Measurements from ENCODE around the gene OR2AT4.

OR2AT4 gene

GRCh38 chr11:75096456-75097172, at the start of gene OR2AT4:
Gene OR2AT4, minus strand, starts transcription at chr11:75096876.
- TF ChIP-seq GATA3 (IDR thresholded peaks at IDR 0.05; ENCODE audit: low read depth, low read length): no peak
- TF ChIP-seq GATA2 (IDR thresholded peaks at IDR 0.05; ENCODE audit: low read depth, low read length): no peak

DNA sequence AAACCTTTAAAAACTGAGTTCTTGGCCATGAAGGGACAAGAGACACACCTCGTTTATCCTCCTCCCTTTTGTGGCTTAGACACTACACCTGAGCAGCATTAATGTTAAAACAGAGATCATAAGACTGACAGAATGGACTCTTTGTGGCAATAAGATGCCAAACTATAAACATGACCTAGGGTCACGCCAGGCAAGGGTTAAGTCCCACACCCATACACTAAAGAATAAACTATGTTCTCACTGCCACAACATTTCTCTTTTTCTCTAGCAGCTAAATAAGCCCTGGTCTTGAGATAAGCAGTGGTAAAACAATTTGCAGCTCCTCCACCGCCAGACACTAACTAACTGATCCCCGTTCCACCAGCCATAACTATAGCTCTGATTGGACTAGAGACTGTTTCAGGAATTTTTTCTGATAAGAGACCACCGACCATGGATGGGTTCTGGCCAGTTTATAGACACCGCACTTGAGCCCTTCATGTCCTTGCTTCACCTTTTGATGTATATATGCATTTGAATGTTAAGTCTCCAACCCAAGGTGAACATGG, 49.4 kb upstream of the OR2AT4 start:
- TF ChIP-seq GATA2 (IDR thresholded peaks at IDR 0.05; ENCODE audit: low read depth, low read length): no peak
- TF ChIP-seq GATA3 (IDR thresholded peaks at IDR 0.05; ENCODE audit: low read depth, low read length): no peak

- TF ChIP-seq GATA3 (IDR thresholded peaks at IDR 0.05; ENCODE audit: low read depth, low read length) (no peak), GATA2 (IDR thresholded peaks at IDR 0.05; ENCODE audit: low read depth, low read length) (no peak)
These were observed 48.7 kb upstream of the OR2AT4 start for GRCh38 chr11:75145196-75145971.

DNA sequence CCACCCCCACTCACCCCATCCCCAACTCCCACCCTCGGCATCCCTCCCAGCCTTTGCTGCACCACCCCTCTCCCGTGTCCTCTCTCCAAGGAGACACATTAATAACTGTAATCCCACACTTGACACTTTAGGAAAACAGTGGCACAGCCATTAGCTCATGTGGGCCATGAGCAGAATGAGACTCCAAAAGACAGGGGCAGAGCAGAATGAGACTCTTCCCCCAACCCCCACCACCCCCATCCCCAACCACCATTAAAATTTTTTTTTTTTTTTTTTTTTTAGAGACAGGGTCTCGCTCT, 48.0 kb upstream of the OR2AT4 start:
- TF ChIP-seq GATA3 (IDR thresholded peaks at IDR 0.05; ENCODE audit: low read depth, low read length) (no peak), GATA2 (IDR thresholded peaks at IDR 0.05; ENCODE audit: low read depth, low read length) (no peak)

- TF ChIP-seq GATA3 (IDR thresholded peaks at IDR 0.05; ENCODE audit: low read depth, low read length): no peak
These were observed 46.7 kb upstream of the OR2AT4 start for GRCh38 chr11:75143420-75143731.

DNA sequence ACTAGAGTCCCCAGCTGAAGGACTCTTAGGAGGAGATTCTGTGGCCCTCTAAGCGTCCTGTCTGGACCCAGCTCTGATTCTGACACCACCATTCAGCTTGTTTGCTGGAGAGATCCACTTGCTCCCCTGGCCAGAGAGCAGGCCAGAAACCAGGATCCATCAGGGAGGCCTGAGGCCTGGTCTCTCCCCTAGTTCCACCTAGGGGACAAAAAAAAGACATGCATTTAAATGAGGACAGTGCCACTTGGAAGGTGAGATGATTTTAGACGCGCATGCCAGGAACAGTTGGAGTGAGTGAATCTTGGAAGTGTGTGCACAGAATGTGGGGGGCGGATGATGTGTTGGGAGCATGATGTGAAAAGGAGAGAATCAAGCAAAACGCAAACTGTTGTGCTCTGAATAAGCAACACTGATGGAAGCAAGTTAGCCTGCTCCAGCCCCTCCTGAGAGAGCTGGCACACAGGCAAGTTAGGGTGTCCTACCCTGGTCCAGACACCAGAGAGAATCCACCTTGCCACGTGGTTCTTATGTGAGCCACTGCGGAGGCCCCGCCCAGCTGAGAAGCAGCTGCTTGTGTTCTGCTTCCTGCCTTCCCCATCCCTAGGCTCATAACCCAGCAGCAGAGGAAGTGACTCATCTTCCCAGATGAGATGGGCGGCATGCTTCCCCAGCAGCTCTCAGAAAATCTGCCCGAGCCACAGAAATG, 46.2 kb upstream of the OR2AT4 start:
- TF ChIP-seq GATA3 (IDR thresholded peaks at IDR 0.05; ENCODE audit: low read depth, low read length) (no peak), GATA2 (IDR thresholded peaks at IDR 0.05; ENCODE audit: low read depth, low read length) (no peak)

GRCh38 chr11:75141166-75141565, 44.5 kb upstream of the OR2AT4 start:
- TF ChIP-seq GATA2 (IDR thresholded peaks at IDR 0.05; ENCODE audit: low read depth, low read length): no peak
- no peak for TF ChIP-seq GATA3 (IDR thresholded peaks at IDR 0.05; ENCODE audit: low read depth, low read length)

DNA sequence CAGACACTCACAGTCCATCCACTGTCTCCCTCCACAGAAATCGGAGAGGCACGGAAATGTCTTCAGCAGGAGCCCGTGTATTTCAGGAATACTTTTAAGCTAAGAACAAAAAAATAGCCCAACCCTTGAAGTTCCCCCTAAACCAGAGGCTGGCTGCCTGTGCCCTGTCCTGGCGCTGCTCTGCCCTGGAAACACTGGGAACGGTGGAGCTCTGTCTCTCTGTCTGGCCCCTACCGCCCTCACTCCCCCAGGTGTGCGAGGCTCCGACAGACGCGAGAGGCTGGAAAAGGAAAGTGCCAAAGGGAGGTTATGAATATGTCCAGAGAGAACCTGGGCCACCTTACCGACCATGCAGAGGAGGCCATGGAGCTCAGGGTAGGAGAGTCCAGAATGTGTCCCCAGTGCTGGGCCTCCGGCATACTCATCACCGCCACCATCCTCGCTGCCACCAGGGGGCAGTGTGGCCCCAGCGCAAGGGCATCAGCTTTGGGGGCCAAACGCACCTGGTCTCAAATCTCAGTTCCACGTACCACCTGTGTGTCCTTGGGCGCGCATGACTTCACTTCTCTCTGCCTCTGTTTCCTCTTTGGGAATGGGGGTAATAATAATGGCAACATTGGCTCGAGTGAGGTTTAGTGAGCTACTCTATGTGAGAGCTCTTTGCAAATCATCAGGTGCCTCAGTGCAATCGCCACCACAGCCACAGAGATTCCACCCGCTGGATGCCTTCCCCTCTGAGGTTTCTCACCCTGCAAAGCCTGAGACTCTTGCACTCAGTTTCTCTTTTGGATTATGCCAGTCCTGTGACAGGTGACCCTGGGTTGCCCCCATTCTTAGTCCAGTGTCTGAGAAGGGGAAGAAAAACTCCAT, 43.8 kb upstream of the OR2AT4 start:
- TF ChIP-seq GATA3 (IDR thresholded peaks at IDR 0.05; ENCODE audit: low read depth, low read length): no peak
- TF ChIP-seq GATA2 (IDR thresholded peaks at IDR 0.05; ENCODE audit: low read depth, low read length): no peak

DNA sequence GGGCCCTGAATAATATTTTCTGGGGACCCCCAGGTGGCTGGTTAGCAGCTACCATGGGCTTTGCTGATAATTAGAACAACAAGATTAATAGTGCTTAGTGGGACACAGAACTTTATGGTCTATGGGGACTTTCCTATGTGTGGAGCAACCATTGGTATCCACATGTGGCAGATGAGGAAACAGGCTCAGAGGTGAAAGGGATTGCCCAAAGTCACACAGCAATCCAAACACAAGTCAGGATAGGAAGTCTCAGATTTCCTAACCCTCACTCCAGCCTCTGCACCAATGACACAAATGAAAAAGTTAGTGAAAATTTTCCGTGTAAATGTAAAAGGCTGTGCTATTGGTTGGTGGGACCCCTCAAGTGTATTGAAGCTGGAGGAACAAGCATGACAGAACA, 39.0 kb upstream of the OR2AT4 start:
- TF ChIP-seq GATA2 (IDR thresholded peaks at IDR 0.05; ENCODE audit: low read depth, low read length) (no peak), GATA3 (IDR thresholded peaks at IDR 0.05; ENCODE audit: low read depth, low read length) (no peak)

- no peak for TF ChIP-seq GATA3 (IDR thresholded peaks at IDR 0.05; ENCODE audit: low read depth, low read length)
- TF ChIP-seq GATA2 (IDR thresholded peaks at IDR 0.05; ENCODE audit: low read depth, low read length): no peak
These were observed 38.5 kb upstream of the OR2AT4 start for GRCh38 chr11:75135021-75135650.

DNA sequence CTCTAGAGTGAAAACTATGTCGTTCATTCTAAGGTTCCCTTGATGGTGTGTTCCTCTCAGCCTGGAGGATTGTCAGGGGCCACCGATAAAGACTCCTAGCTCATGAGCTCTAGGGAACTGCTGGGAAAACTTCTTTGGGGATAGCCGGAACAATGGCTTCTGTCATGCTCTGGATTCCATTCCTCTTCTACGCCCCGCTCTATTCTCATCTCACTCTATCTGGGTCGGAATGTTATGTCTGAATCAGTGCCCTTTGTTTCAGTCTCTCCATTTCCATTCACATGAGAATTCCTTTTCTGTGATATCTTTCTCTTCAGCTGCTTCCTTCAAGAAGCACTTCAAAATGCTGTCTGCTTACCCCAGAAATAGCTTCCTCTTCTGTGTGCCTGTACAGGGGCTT, 37.3 kb upstream of the OR2AT4 start:
- TF ChIP-seq GATA2 (IDR thresholded peaks at IDR 0.05; ENCODE audit: low read depth, low read length) (no peak), GATA3 (IDR thresholded peaks at IDR 0.05; ENCODE audit: low read depth, low read length) (no peak)

DNA sequence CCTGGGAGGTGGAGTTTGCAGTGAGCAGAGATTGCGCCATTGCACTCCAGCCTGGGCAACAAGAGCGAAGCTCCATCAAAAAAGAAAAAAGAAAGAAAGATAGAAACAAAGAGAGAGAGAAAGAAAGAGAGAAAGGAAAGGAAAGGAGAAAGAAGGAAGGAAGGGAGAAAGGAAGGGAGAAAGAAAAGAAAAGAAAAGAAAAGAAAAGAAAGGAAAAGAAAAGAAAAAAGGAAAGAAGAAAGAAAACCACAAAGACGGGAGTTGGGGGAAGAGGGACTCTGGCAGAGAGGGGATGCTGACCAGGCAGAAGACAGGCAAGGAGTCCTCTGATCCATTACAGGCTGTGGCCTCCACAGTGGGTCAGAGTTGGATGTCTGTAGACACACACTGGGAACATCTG, 35.4 kb upstream of the OR2AT4 start:
- TF ChIP-seq GATA3 (IDR thresholded peaks at IDR 0.05; ENCODE audit: low read depth, low read length) (no peak), GATA2 (IDR thresholded peaks at IDR 0.05; ENCODE audit: low read depth, low read length) (no peak)

- TF ChIP-seq GATA2 (IDR thresholded peaks at IDR 0.05; ENCODE audit: low read depth, low read length): no peak
- no peak for TF ChIP-seq GATA3 (IDR thresholded peaks at IDR 0.05; ENCODE audit: low read depth, low read length)
These were observed 29.9 kb upstream of the OR2AT4 start for GRCh38 chr11:75126564-75126963.

All from SH-SY5Y (cell line).